Adipocyte (in vitro differentiated cells): Measurements from ENCODE around the gene TACC2.

Source experiments
- DNase-seq: peaks from one replicate; pipeline ENCODE4 v3.0.0-alpha.2; 2015; ENCODE audit warnings: low read depth
- H3K27me3 ChIP-seq: replicated peaks from 2 replicates; pipeline ENCODE4 v1.7.0; 2013; ENCODE audit warnings: mild to moderate bottlenecking, low read length, moderate library complexity; ENCODE audit not compliant: control insufficient read depth, insufficient read depth
- H3K36me3 ChIP-seq: 2 replicates; pipeline ENCODE4 v1.7.0; 2013; ENCODE audit warnings: low read length, mild to moderate bottlenecking, moderate library complexity; ENCODE audit not compliant: control insufficient read depth, insufficient read depth, severe bottlenecking
- H3K4me1 ChIP-seq: 2 replicates; pipeline ENCODE4 v1.7.0; 2013; ENCODE audit warnings: mild to moderate bottlenecking, low read length, moderate library complexity; ENCODE audit not compliant: control insufficient read depth, insufficient read depth
- H3K4me3 ChIP-seq: 2 replicates; pipeline ENCODE4 v1.7.0; 2013; ENCODE audit warnings: mild to moderate bottlenecking, low read length, moderate library complexity
- H3K9ac ChIP-seq: 2 replicates; pipeline ENCODE4 v1.7.0; 2013; ENCODE audit warnings: mild to moderate bottlenecking, low read length, moderate library complexity
- H3K9me3 ChIP-seq: 2 replicates; pipeline ENCODE4 v1.7.0; 2013; ENCODE audit warnings: mild to moderate bottlenecking, low read length, moderate library complexity; ENCODE audit not compliant: control insufficient read depth

TACC2 gene

GRCh38 chr10:122165484-122166276 is 176.7 kb downstream of the TACC2 start:
- Histone ChIP-seq H3K9me3 (no peaks in the 10 kb centered on the region), H3K36me3 (no peaks in the 10 kb centered on the region), H3K27me3 (peaks cover 2% of the 10 kb centered on the region), H3K9ac (no peak overlapping the region), H3K4me1 (peaks cover 2% of the 10 kb centered on the region), H3K4me3 (no peak overlapping the region)
- DNase-seq, result no peak

- H3K4me3 ChIP-seq, result no peak overlapping the region
- no peak overlapping the region for H3K9ac ChIP-seq
- peaks cover 2% of the 10 kb centered on the region for H3K27me3 ChIP-seq
- no peaks in the 10 kb centered on the region for H3K36me3 ChIP-seq
- H3K4me1 ChIP-seq, result peaks cover 14% of the 10 kb centered on the region
- no peaks in the 10 kb centered on the region for H3K9me3 ChIP-seq
- no peak for DNase-seq
Observed at GRCh38 chr10:122168101-122168500, 179.1 kb downstream of the TACC2 start.

- Histone ChIP-seq H3K9me3 (no peaks in the 10 kb centered on the region), H3K4me1 (peaks cover 13% of the 10 kb centered on the region), H3K4me3 (no peak overlapping the region), H3K9ac (no peak overlapping the region), H3K36me3 (no peaks in the 10 kb centered on the region), H3K27me3 (peaks cover 2% of the 10 kb centered on the region)
- no peak for DNase-seq
Observed at GRCh38 chr10:122168598-122169394, 179.8 kb downstream of the TACC2 start.

GRCh38 chr10:122170802-122171201 is 181.8 kb downstream of the TACC2 start:
- Histone ChIP-seq H3K4me3 (no peak overlapping the region), H3K27me3 (no peaks in the 10 kb centered on the region), H3K9me3 (no peaks in the 10 kb centered on the region), H3K9ac (no peak overlapping the region), H3K4me1 (peaks cover 12% of the 10 kb centered on the region), H3K36me3 (no peaks in the 10 kb centered on the region)
- DNase-seq, result no peak

- Histone ChIP-seq H3K9me3 (no peaks in the 10 kb centered on the region), H3K4me1 (peaks cover 16% of the 10 kb centered on the region), H3K9ac (no peak overlapping the region), H3K4me3 (no peak overlapping the region), H3K27me3 (no peaks in the 10 kb centered on the region), H3K36me3 (no peaks in the 10 kb centered on the region)
- DNase-seq, result no peak
Observed at GRCh38 chr10:122171302-122172075, 182.5 kb downstream of the TACC2 start.

- H3K4me1 ChIP-seq, result peaks cover 18% of the 10 kb centered on the region
- no peaks in the 10 kb centered on the region for H3K9me3 ChIP-seq
- DNase-seq, result no peak
- no peak overlapping the region for H3K4me3 ChIP-seq
- no peaks in the 10 kb centered on the region for H3K36me3 ChIP-seq
- H3K27me3 ChIP-seq, result no peaks in the 10 kb centered on the region
- no peak overlapping the region for H3K9ac ChIP-seq
Observed at GRCh38 chr10:122172361-122173008, 183.5 kb downstream of the TACC2 start.

GRCh38 chr10:122173337-122173736 is 184.4 kb downstream of the TACC2 start:
- Histone ChIP-seq H3K27me3 (no peaks in the 10 kb centered on the region), H3K9me3 (no peaks in the 10 kb centered on the region), H3K36me3 (no peaks in the 10 kb centered on the region), H3K9ac (no peak overlapping the region), H3K4me1 (peaks cover 18% of the 10 kb centered on the region), H3K4me3 (no peak overlapping the region)
- no peak for DNase-seq

GRCh38 chr10:122173766-122174435 is 184.9 kb downstream of the TACC2 start:
- Histone ChIP-seq H3K27me3 (no peaks in the 10 kb centered on the region), H3K36me3 (no peaks in the 10 kb centered on the region), H3K4me3 (no peak overlapping the region), H3K9ac (no peak overlapping the region), H3K9me3 (no peaks in the 10 kb centered on the region), H3K4me1 (peaks cover 18% of the 10 kb centered on the region)
- DNase-seq, result no peak

GRCh38 chr10:122176232-122177213 is 187.6 kb downstream of the TACC2 start:
- Histone ChIP-seq H3K4me1 (peaks cover 19% of the 10 kb centered on the region), H3K27me3 (no peaks in the 10 kb centered on the region), H3K4me3 (no peak overlapping the region), H3K9ac (no peak overlapping the region), H3K9me3 (no peaks in the 10 kb centered on the region), H3K36me3 (no peaks in the 10 kb centered on the region)
- DNase-seq, result no peak

- Histone ChIP-seq H3K36me3 (no peaks in the 10 kb centered on the region), H3K4me3 (no peak overlapping the region), H3K9me3 (no peaks in the 10 kb centered on the region)
Observed at GRCh38 chr10:122178655-122179054, 189.7 kb downstream of the TACC2 start.

More at GRCh38 chr10:122178655-122179054, 189.7 kb downstream of the TACC2 start:
- Histone ChIP-seq H3K4me1 (peaks cover 26% of the 10 kb centered on the region), H3K27me3 (no peaks in the 10 kb centered on the region), H3K9ac (no peak overlapping the region)
- DNase-seq, result no peak
